ENCODE results near the gene RELT. TPM values are rescaled to one million over a fixed set of nuclear protein-coding genes. Genes with fewer than 3 reads are reported as not detected.

RELT gene
- total RNA-seq, 2 donors from 2014 or later = 6.5 to 14.2 TPM

- Histone ChIP-seq H3K9me3 (no peaks in the 10 kb centered on the region), H3K4me3 (peak overlapping the region; percentile 19), H3K27ac (peak overlapping the region; percentile 77 to 88), H3K4me1 (ENCODE audit: control insufficient read depth in 1 of 2, low read depth in 2 of 2) (peaks cover 71 to 95% of the 10 kb centered on the region in 2 donors), H3K27me3 (replicated peaks; ENCODE audit: insufficient read depth) (no peaks in the 10 kb centered on the region), H3K36me3 (no peaks in the 10 kb centered on the region)
- ATAC-seq (ENCODE audit: insufficient number of reproducible peaks, low FRiP score, low read depth) (no peak), DNase-seq (ENCODE audit: low spot score) (no peak)
- no peak for TF ChIP-seq CTCF (IDR thresholded peaks at IDR 0.05)
Measured at GRCh38 chr11:73331138-73331916, 44.9 kb upstream of the RELT start.

GRCh38 chr11:73333173-73333572 is 43.0 kb upstream of the RELT start:
- peaks cover 59 to 86% of the 10 kb centered on the region in 2 donors for H3K4me1 ChIP-seq (ENCODE audit: control insufficient read depth in 1 of 2, low read depth in 2 of 2)

GRCh38 chr11:73333640-73334383 is 42.4 kb upstream of the RELT start:
- no peak for TF ChIP-seq CTCF (IDR thresholded peaks at IDR 0.05)
- peak overlapping the region; percentile 77 to 88 for H3K27ac ChIP-seq
- H3K36me3 ChIP-seq = no peaks in the 10 kb centered on the region
- H3K4me3 ChIP-seq = no peak overlapping the region
- H3K9me3 ChIP-seq = no peaks in the 10 kb centered on the region
- H3K27me3 ChIP-seq (replicated peaks; ENCODE audit: insufficient read depth) = no peaks in the 10 kb centered on the region
- DNase-seq (ENCODE audit: low spot score) = no peak
- peaks cover 54 to 86% of the 10 kb centered on the region in 2 donors for H3K4me1 ChIP-seq (ENCODE audit: control insufficient read depth in 1 of 2, low read depth in 2 of 2)
- no peak for ATAC-seq (ENCODE audit: insufficient number of reproducible peaks, low FRiP score, low read depth)

More at GRCh38 chr11:73333173-73333572, 43.0 kb upstream of the RELT start:
- DNase-seq (ENCODE audit: low spot score) = no peak
- H3K27ac ChIP-seq = peak overlapping the region; percentile 77 to 88
- no peak for ATAC-seq (ENCODE audit: insufficient number of reproducible peaks, low FRiP score, low read depth)
- H3K27me3 ChIP-seq (replicated peaks; ENCODE audit: insufficient read depth) = no peaks in the 10 kb centered on the region
- TF ChIP-seq CTCF (IDR thresholded peaks at IDR 0.05) = no peak
- H3K9me3 ChIP-seq = no peaks in the 10 kb centered on the region
- no peaks in the 10 kb centered on the region for H3K36me3 ChIP-seq
- no peak overlapping the region for H3K4me3 ChIP-seq

- H3K4me3 ChIP-seq = peak overlapping the region; percentile 12
Measured at GRCh38 chr11:73334384-73335203, 41.6 kb upstream of the RELT start.

More at GRCh38 chr11:73334384-73335203, 41.6 kb upstream of the RELT start:
- peak overlapping the region; percentile 77 to 88 for H3K27ac ChIP-seq
- H3K4me1 ChIP-seq (ENCODE audit: control insufficient read depth in 1 of 2, low read depth in 2 of 2) = peaks cover 52 to 90% of the 10 kb centered on the region in 2 donors
- ATAC-seq (ENCODE audit: insufficient number of reproducible peaks, low FRiP score, low read depth) (no peak), DNase-seq (ENCODE audit: low spot score) (peak; percentile 64)
- no peaks in the 10 kb centered on the region for H3K9me3 ChIP-seq
- no peak for TF ChIP-seq CTCF (IDR thresholded peaks at IDR 0.05)
- no peaks in the 10 kb centered on the region for H3K27me3 ChIP-seq (replicated peaks; ENCODE audit: insufficient read depth)
- no peaks in the 10 kb centered on the region for H3K36me3 ChIP-seq

All from thoracic aorta (tissue), 2 donors.